Panc1 (cell line): ENCODE measurements around the gene UNC93B1. TPM values are rescaled to one million over a fixed set of nuclear protein-coding genes. Genes with fewer than 3 reads are reported as not detected.

ENCODE experiments used
- ATAC-seq: fragments of 200-7000 bp; cut with Tn5 transposase; 2 replicates; pipeline ENCODE4 v1.9.1; 2020; ENCODE audit warnings: mild to moderate bottlenecking, moderate library complexity
- BruUV-seq: library from RNA; stranded (reverse); fragments of 400-500 nt; replicated peaks from 2 replicates; lab custom pipeline; 2021; lab: Mats Ljungman, UMichigan
- CTCF ChIA-PET: fragments of 300-600 bp; sonication (Branson Sonifier 250); formaldehyde crosslinking; loops from one replicate; lab custom pipeline; 2022; ENCODE audit warnings: antibody characterized with exemption; lab: Charles Lee
- POLR2A ChIA-PET: fragments of 300-600 bp; sonication (Branson Sonifier 250); formaldehyde crosslinking; loops from one replicate; lab custom pipeline; 2022; ENCODE audit warnings: antibody characterized with exemption; lab: Charles Lee
- DNase-seq: peaks from one replicate; pipeline ENCODE4 v3.0.0-alpha.2; 2010; ENCODE audit warnings: low read depth, low spot score
- H3K27ac ChIP-seq: 2 replicates; pipeline ENCODE4 v1.5.1; 2011; ENCODE audit warnings: mild to moderate bottlenecking, low read length, inconsistent platforms
- H3K27me3 ChIP-seq: fragments of 200-500 bp; sonication (Bioruptor generic); 2 replicates; pipeline ENCODE4 v1.6.0; 2014; ENCODE audit warnings: low read length, inconsistent platforms; ENCODE audit not compliant: control insufficient read depth, insufficient read depth
- H3K36me3 ChIP-seq: fragments of 200-500 bp; sonication (Bioruptor generic); 2 replicates; pipeline ENCODE4 v1.5.1; 2014; ENCODE audit warnings: inconsistent platforms, mild to moderate bottlenecking, low read length, moderate library complexity; ENCODE audit not compliant: control insufficient read depth, insufficient read depth
- H3K4me1 ChIP-seq: 2 replicates; pipeline ENCODE4 v1.5.1; 2011; ENCODE audit warnings: inconsistent platforms, mild to moderate bottlenecking, low read length, moderate library complexity; ENCODE audit not compliant: control insufficient read depth, insufficient read depth
- H3K4me3 ChIP-seq, 2 experiments: 2 replicates each; pipeline ENCODE4 v1.5.1; 2011 to 2012; ENCODE audit warnings: low read depth in 2 of 2, low read length in 2 of 2, mild to moderate bottlenecking in 2 of 2, inconsistent platforms in 1 of 2, moderate library complexity in 1 of 2
- H3K9me3 ChIP-seq: fragments of 200-500 bp; sonication (Bioruptor generic); 2 replicates; pipeline ENCODE4 v1.5.1; 2014; ENCODE audit warnings: low read depth, mild to moderate bottlenecking, inconsistent platforms, low read length, moderate library complexity; ENCODE audit not compliant: control insufficient read depth, insufficient read depth
- CTCF ChIP-seq: fragments of 450-650 bp; IDR thresholded peaks from 2 replicates; pipeline ENCODE4 v1.5.1; 2017; ENCODE audit warnings: mild to moderate bottlenecking
- POLR2AphosphoS5 ChIP-seq: IDR thresholded peaks from 2 replicates; pipeline ENCODE4 v1.6.1; 2012; ENCODE audit warnings: mild to moderate bottlenecking, low read depth, low read length, moderate library complexity
- REST ChIP-seq, 2 experiments: IDR thresholded peaks; 2 replicates each; pipeline ENCODE4 v1.6.1; 2011 to 2012; ENCODE audit warnings: low read depth in 2 of 2, control low read depth in 1 of 2, low read length in 1 of 2, mild to moderate bottlenecking in 1 of 2, moderate library complexity in 1 of 2; ENCODE audit not compliant: insufficient read depth in 1 of 2
- SIN3A ChIP-seq: IDR thresholded peaks from 2 replicates; pipeline ENCODE4 v1.6.1; 2012; ENCODE audit warnings: low read depth, mild to moderate bottlenecking, low read length, moderate library complexity, borderline replicate concordance; ENCODE audit not compliant: insufficient read depth
- TCF7L2 ChIP-seq: IDR thresholded peaks from 2 replicates; pipeline ENCODE4 v1.6.1; 2011; ENCODE audit warnings: mild to moderate bottlenecking, low read depth, low read length, inconsistent platforms
- in situ Hi-C: cut with HindIII; loops from 2 replicates; pipeline ENCODE4 v1.10.0; 2016; ENCODE audit warnings: low sequenced_read_pairs, low pct_unique_long_range_greater_than_20kb
- intact Hi-C: fragments of 100-400 bp; cut with micrococcal nuclease; formaldehyde crosslinking; loops from one replicate; pipeline ENCODE4 v1.10.0; 2022; ENCODE audit not compliant: unreplicated experiment
- total RNA-seq: library from RNA; stranded (reverse); gene quantifications from one replicate; pipeline ENCODE4 v1.2.1, GENCODE V29; 2021; ENCODE audit not compliant: unreplicated experiment

UNC93B1 gene
- total RNA-seq, 1 experiment from 2014 or later = 54.1 TPM

GRCh38 chr11:68017980-68018729 is 14.3 kb upstream of the UNC93B1 start:
- Histone ChIP-seq H3K4me1 (peaks cover 57% of the 10 kb centered on the region), H3K27me3 (no peaks in the 10 kb centered on the region), H3K27ac (peak overlapping the region; percentile 30; the same call in 1 of the 2 replicates), H3K9me3 (no peaks in the 10 kb centered on the region), H3K36me3 (no peaks in the 10 kb centered on the region), H3K4me3 (no peak overlapping the region)
- no peak for ATAC-seq
- TF ChIP-seq TCF7L2 = no peak
- no peak for TF ChIP-seq CTCF
- TF ChIP-seq REST (IDR thresholded peaks at IDR 0.05; ENCODE audit: insufficient read depth in 1 of 2, low read depth in 2 of 2, low read length in 1 of 2) = no peak
- TF ChIP-seq SIN3A = no peak
- TF ChIP-seq POLR2AphosphoS5 = no peak
- in situ Hi-C loops (no loop called here), intact Hi-C loops (no loop called here)
- ChIA-PET POLR2A (no interaction called here), CTCF (no interaction called here)
- DNase-seq = no peak
- no TSS peak for BruUV-seq

GRCh38 chr11:68016904-68017817 is 13.3 kb upstream of the UNC93B1 start:
- no TSS peak for BruUV-seq
- intact Hi-C loops = no loop called here
- Histone ChIP-seq H3K4me3 (no peak overlapping the region), H3K9me3 (no peaks in the 10 kb centered on the region), H3K4me1 (peaks cover 67% of the 10 kb centered on the region), H3K27ac (peak overlapping the region; percentile 25), H3K27me3 (no peaks in the 10 kb centered on the region), H3K36me3 (no peaks in the 10 kb centered on the region)
- DNase-seq = no peak
- in situ Hi-C loops = no loop called here
- TF ChIP-seq SIN3A = no peak
- TF ChIP-seq CTCF = no peak
- CTCF ChIA-PET = no interaction called here
- POLR2A ChIA-PET = no interaction called here
- ATAC-seq = no peak
